Measurements from ENCODE around the gene ERP27.

DNA sequence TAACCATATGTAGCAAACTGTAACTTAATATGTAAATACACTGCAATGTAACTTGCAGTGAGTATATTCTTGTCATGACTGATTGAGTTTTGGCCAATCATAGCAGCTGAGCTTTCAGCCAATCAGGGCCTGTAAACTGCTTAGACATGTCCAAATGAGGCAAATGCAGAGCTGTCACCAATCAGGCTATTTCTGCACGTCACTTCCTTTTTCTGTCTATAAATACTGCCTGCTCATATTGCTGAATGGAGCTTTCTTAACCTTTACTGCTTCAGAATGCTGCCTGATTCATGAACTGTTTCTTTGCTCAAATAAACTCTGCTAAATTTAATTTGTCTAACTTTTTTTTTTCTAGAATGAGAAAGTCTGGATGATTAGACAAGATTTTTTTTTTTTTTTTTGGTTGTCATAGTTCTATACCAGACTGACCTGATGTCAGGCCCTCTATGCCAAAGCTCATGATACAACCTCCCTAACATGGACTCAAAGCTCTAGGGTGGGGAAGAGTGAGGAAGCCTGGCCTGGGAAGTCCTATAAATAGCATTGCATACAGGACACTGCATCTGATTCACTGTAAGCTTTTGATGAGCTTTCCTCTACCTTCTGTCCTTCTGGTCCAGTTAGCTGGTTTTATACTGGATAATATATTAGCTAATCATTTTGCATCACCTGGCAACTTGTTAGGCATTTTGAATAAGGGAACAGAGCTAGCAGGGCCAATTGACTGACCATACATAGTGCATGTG is 64.7 kb downstream of the ERP27 start:
- TF ChIP-seq, protein P1, sequence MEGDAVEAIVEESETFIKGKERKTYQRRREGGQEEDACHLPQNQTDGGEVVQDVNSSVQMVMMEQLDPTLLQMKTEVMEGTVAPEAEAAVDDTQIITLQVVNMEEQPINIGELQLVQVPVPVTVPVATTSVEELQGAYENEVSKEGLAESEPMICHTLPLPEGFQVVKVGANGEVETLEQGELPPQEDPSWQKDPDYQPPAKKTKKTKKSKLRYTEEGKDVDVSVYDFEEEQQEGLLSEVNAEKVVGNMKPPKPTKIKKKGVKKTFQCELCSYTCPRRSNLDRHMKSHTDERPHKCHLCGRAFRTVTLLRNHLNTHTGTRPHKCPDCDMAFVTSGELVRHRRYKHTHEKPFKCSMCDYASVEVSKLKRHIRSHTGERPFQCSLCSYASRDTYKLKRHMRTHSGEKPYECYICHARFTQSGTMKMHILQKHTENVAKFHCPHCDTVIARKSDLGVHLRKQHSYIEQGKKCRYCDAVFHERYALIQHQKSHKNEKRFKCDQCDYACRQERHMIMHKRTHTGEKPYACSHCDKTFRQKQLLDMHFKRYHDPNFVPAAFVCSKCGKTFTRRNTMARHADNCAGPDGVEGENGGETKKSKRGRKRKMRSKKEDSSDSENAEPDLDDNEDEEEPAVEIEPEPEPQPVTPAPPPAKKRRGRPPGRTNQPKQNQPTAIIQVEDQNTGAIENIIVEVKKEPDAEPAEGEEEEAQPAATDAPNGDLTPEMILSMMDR (IDR thresholded peaks at IDR 0.05): no peak
- TF ChIP-seq POLR2A (IDR thresholded peaks at IDR 0.05): no peak
- no peak for TF ChIP-seq POLR2AphosphoS5 (IDR thresholded peaks at IDR 0.05)

Data from stomach (tissue), 4 donors.